Colonic mucosa (tissue), 4 donors: ENCODE data around the gene OXLD1. TPM values are rescaled to one million over a fixed set of nuclear protein-coding genes. Genes with fewer than 3 reads are reported as not detected.
A peak's percentile ranks its signal among the peaks of the same experiment; 100 is the strongest.

Experiments used
- DNase-seq: peaks from one replicate; pipeline ENCODE4 v3.0.0-alpha.2; 2020
- H3K27ac ChIP-seq: fragments of 200-600 bp; one replicate; pipeline ENCODE4 v1.8.0; 2021
- H3K27me3 ChIP-seq: fragments of 200-600 bp; one replicate; pipeline ENCODE4 v1.8.0; 2021
- H3K36me3 ChIP-seq: fragments of 200-600 bp; one replicate; pipeline ENCODE4 v1.8.0; 2021
- H3K4me1 ChIP-seq: fragments of 200-600 bp; one replicate; pipeline ENCODE4 v1.8.0; 2021; ENCODE audit warnings: mild to moderate bottlenecking
- H3K4me3 ChIP-seq: fragments of 200-600 bp; one replicate; pipeline ENCODE4 v1.8.0; 2021
- H3K9ac ChIP-seq, 2 donors: one replicate each; pipeline ENCODE4 v1.7.0; 2013; ENCODE audit warnings: control low read depth in 2 of 2, low read depth in 2 of 2, low read length in 2 of 2
- H3K9me3 ChIP-seq: fragments of 200-600 bp; one replicate; pipeline ENCODE4 v1.8.0; 2021
- CTCF ChIP-seq: fragments of 200-600 bp; IDR thresholded peaks from one replicate; pipeline ENCODE4 v1.8.0; 2022; ENCODE audit warnings: antibody characterized with exemption, mild to moderate bottlenecking
- intact Hi-C: fragments of 100-400 bp; cut with DNase I; formaldehyde crosslinking; loops from one replicate; pipeline ENCODE4 v1.14.1; 2022
- total RNA-seq, 2 donors: library from RNA; stranded (reverse); fragmentation: NEBNext Ultra II Directional in 1 of 2; extraction: Animal tissue kit (Norgen Biotek cat#: 25700) in 1 of 2; gene quantifications; one replicate each; pipeline ENCODE4 v1.2.1, GENCODE V29; 2021
- donor health status: healthy.
- donor health status: DM: no; HTN: no; CAD: no.
- donor health status: DM: no; HTN: no; CAD: no.

The OXLD1 gene
- total RNA-seq, 2 donors from 2014 or later: 21.7 to 42.8 TPM

- no peaks in the 10 kb centered on the region for H3K4me1 ChIP-seq
- no peak overlapping the region for H3K9ac ChIP-seq
- H3K36me3 ChIP-seq: no peaks in the 10 kb centered on the region
- no peaks in the 10 kb centered on the region for H3K27me3 ChIP-seq
- TF ChIP-seq CTCF: no peak
- no peak overlapping the region for H3K4me3 ChIP-seq
- no peak for DNase-seq
- H3K9me3 ChIP-seq: no peaks in the 10 kb centered on the region
- intact Hi-C loops: no loop called here
- H3K27ac ChIP-seq: no peak overlapping the region
Observed at GRCh38 chr17:81641825-81642489, 24.4 kb downstream of the OXLD1 start.

GRCh38 chr17:81640011-81640410 is 26.4 kb downstream of the OXLD1 start:
- H3K9ac ChIP-seq: no peak overlapping the region
- peaks cover 10% of the 10 kb centered on the region for H3K4me1 ChIP-seq
- H3K27me3 ChIP-seq: no peaks in the 10 kb centered on the region
- H3K4me3 ChIP-seq: no peak overlapping the region
- intact Hi-C loops: no loop called here
- DNase-seq: no peak
- H3K36me3 ChIP-seq: no peaks in the 10 kb centered on the region
- no peak overlapping the region for H3K27ac ChIP-seq
- H3K9me3 ChIP-seq: no peaks in the 10 kb centered on the region
- no peak for TF ChIP-seq CTCF

GRCh38 chr17:81638683-81639082 is 27.7 kb downstream of the OXLD1 start:
- H3K27me3 ChIP-seq: no peaks in the 10 kb centered on the region
- no peak for TF ChIP-seq CTCF
- H3K36me3 ChIP-seq: no peaks in the 10 kb centered on the region
- H3K9me3 ChIP-seq: no peaks in the 10 kb centered on the region
- intact Hi-C loops: no loop called here
- peaks cover 13% of the 10 kb centered on the region for H3K4me1 ChIP-seq
- H3K4me3 ChIP-seq: no peak overlapping the region
- no peak overlapping the region for H3K27ac ChIP-seq
- no peak overlapping the region for H3K9ac ChIP-seq
- no peak for DNase-seq

GRCh38 chr17:81636505-81637288 is 29.7 kb downstream of the OXLD1 start, which contains the start of the genes NPLOC4 and TSPAN10:
Gene NPLOC4 (minus strand): TSS chr17:81637112. CDS start chr17:81636930, 182 bp downstream.
Gene TSPAN10 (plus strand): TSS chr17:81637196. CDS start chr17:81642413, 5,217 bp downstream.
- peak within 1 kb of the TSS; percentile 79 for H3K27ac ChIP-seq
- peak within 1 kb of the TSS; percentile 85 to 96 for H3K9ac ChIP-seq
- H3K36me3 ChIP-seq: no peaks in the 10 kb centered on the region
- TF ChIP-seq CTCF: no peak
- intact Hi-C loops: no loop called here
- DNase-seq: peak; percentile 85
- no peaks in the 10 kb centered on the region for H3K9me3 ChIP-seq
- H3K4me3 ChIP-seq: peak within 1 kb of the TSS; percentile 64
- peaks cover 13% of the 10 kb centered on the region for H3K4me1 ChIP-seq
- H3K27me3 ChIP-seq: no peaks in the 10 kb centered on the region

GRCh38 chr17:81635973-81636504 is 30.4 kb downstream of the OXLD1 start:
- no peaks in the 10 kb centered on the region for H3K27me3 ChIP-seq
- peaks cover 13% of the 10 kb centered on the region for H3K4me1 ChIP-seq
- DNase-seq: no peak
- peak overlapping the region; percentile 64 for H3K4me3 ChIP-seq
- H3K9ac ChIP-seq: peak overlapping the region; percentile 85 to 96
- peak overlapping the region; percentile 79 for H3K27ac ChIP-seq
- intact Hi-C loops: no loop called here
- H3K36me3 ChIP-seq: no peaks in the 10 kb centered on the region
- TF ChIP-seq CTCF: no peak
- H3K9me3 ChIP-seq: no peaks in the 10 kb centered on the region
